PFSK-1 (cell line): ENCODE data around the gene ULBP1.

ENCODE experiments used
- POLR2AphosphoS5 ChIP-seq: IDR thresholded peaks from 2 replicates; pipeline ENCODE4 v1.6.1; 2012; ENCODE audit warnings: low read depth, mild to moderate bottlenecking, control low read depth, low read length, moderate library complexity
- TF ChIP-seq, protein P1 (sequence below), 2 experiments: IDR thresholded peaks; 2 replicates each; pipeline versions ENCODE4 v1.6.1 to v1.8.0; 2011 to 2012; ENCODE audit warnings: low read depth in 2 of 2, low read length in 2 of 2, control low read depth in 1 of 2, inconsistent platforms in 1 of 2, mild to moderate bottlenecking in 1 of 2, moderate library complexity in 1 of 2; ENCODE audit not compliant: insufficient read depth in 1 of 2

DNA sequence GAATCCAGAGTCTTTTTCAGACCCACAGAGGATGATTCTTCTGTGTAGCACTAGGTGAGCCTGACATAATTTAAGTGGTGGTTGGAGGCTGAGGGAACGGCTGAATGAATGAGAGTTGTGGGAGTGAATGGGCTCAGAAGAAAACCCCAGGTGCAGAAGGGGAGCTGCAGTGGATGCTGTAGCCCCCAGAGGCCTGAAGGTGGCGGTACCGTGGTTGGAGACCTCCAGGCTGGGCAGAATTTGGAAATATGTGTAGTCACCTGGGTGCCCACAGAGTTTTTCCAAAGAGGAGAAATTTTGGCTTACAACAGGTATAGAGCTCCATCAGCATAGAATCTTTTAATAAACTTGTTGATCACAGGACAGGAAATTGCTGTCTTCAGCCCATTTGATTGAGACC lies 34.3 kb upstream of the ULBP1 start:
- TF ChIP-seq POLR2AphosphoS5: no peak
- TF ChIP-seq, protein P1, sequence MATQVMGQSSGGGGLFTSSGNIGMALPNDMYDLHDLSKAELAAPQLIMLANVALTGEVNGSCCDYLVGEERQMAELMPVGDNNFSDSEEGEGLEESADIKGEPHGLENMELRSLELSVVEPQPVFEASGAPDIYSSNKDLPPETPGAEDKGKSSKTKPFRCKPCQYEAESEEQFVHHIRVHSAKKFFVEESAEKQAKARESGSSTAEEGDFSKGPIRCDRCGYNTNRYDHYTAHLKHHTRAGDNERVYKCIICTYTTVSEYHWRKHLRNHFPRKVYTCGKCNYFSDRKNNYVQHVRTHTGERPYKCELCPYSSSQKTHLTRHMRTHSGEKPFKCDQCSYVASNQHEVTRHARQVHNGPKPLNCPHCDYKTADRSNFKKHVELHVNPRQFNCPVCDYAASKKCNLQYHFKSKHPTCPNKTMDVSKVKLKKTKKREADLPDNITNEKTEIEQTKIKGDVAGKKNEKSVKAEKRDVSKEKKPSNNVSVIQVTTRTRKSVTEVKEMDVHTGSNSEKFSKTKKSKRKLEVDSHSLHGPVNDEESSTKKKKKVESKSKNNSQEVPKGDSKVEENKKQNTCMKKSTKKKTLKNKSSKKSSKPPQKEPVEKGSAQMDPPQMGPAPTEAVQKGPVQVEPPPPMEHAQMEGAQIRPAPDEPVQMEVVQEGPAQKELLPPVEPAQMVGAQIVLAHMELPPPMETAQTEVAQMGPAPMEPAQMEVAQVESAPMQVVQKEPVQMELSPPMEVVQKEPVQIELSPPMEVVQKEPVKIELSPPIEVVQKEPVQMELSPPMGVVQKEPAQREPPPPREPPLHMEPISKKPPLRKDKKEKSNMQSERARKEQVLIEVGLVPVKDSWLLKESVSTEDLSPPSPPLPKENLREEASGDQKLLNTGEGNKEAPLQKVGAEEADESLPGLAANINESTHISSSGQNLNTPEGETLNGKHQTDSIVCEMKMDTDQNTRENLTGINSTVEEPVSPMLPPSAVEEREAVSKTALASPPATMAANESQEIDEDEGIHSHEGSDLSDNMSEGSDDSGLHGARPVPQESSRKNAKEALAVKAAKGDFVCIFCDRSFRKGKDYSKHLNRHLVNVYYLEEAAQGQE (IDR thresholded peaks at IDR 0.05; ENCODE audit: insufficient read depth in 1 of 2, low read depth in 2 of 2, low read length in 2 of 2): no peak
